GM12891 (cell line): ENCODE measurements around the gene TRMU.

Experiments
- PAX5 ChIP-seq: IDR thresholded peaks from 2 replicates; pipeline ENCODE4 v1.6.1; 2011; ENCODE audit warnings: low read length, moderate library complexity, mild to moderate bottlenecking; ENCODE audit not compliant: insufficient read depth, severe bottlenecking
- POLR2A ChIP-seq: IDR thresholded peaks from 2 replicates; pipeline ENCODE4 v1.6.1; 2011; ENCODE audit warnings: low read depth, low read length, control low read depth
- POLR2AphosphoS5 ChIP-seq: IDR thresholded peaks from 2 replicates; pipeline ENCODE4 v1.6.1; 2011; ENCODE audit warnings: low read depth, low read length, control low read depth
- SPI1 ChIP-seq: IDR thresholded peaks from 2 replicates; pipeline ENCODE4 v1.6.1; 2011; ENCODE audit warnings: low read depth, low read length, control low read depth
- TAF1 ChIP-seq: IDR thresholded peaks from 2 replicates; pipeline ENCODE4 v1.6.1; 2011; ENCODE audit warnings: low read depth, low read length, control low read depth

- TF ChIP-seq POLR2A, result no peak
- no peak for TF ChIP-seq PAX5
- TF ChIP-seq POLR2AphosphoS5, result no peak
- TF ChIP-seq SPI1, result no peak
- no peak for TF ChIP-seq TAF1
Observed at GRCh38 chr22:46401370-46401769, 65.9 kb downstream of the TRMU start.
